Dermis blood vessel endothelial cell (primary cell): ENCODE data around the gene PAX1. TPM values are rescaled to one million over a fixed set of nuclear protein-coding genes. Genes with fewer than 3 reads are reported as not detected.

Source experiments
- DNase-seq: peaks from one replicate; pipeline ENCODE4 v3.0.0; 2010
- total RNA-seq: library from RNA; depleted of rRNA; stranded (reverse); fragments of >200 nt; gene quantifications from 2 replicates; pipeline ENCODE4 v1.2.3, GENCODE V29; 2014

Gene PAX1
- total RNA-seq, 1 donor from 2014 or later, result not detected

GRCh38 chr20:21739682-21740081 lies 34.2 kb downstream of the PAX1 start:
- DNase-seq, result no peak

DNA sequence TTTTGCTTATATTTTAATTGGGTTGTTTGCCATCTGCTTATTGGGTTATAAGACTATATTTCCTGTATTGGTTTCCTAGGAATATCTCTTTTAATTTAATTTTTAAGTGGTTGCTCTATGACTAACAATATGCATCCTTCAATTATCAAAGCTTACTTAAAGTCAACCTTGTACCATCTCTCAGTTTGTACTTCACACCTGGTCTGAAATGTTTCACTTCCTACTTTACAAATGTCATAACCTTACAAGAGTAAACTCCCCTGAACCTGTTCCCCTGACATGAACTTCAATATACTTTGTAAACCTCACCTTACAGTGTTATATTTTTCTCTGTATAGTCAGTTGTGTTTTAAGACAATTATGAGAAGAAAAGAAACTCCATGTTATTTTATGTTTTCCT lies 35.8 kb downstream of the PAX1 start:
- no peak for DNase-seq

DNA sequence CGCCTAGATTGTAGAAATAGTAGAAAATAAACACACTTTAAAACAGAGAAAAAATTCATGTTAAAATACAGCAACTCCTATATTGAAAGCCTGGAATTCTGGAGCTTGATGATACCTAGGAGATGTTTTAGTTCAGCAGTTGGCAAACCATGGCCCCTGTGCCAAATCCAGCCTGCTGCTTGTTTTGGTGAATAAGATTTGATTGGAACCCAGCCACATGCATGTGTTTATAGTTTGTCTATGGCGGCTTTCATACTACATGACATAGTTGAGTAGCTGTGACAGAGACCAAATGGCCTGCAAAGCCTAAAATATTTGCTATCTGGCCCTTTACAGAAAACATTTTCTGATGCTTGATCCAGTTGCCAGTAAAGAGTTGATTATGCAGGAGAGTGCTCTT lies 57.2 kb downstream of the PAX1 start:
- no peak for DNase-seq

DNA sequence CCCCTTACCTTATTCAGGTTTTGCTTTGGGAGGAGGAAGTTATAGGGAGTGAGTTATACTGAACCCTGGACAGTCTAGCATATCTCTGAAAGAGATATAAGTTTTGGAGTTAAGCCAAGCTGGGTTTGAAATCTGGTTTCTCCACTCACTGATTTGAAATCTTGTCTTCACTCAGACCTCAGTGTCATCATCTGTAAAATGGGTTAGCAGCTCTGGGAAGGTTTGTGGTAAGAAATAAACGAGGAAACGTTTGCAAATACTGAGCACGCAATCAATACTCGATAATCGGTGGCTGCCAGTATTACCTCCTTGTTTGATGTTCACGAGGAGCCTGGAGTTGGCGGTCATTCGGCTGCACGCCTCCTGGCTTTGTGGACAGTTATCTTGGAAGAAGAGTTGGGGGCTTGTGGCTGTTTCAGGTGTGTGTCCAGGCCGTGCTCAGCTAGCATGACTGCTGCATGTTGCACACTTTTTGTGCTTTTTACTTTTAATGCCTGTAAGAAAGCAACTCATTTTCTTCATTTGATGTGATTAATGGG lies 61.8 kb downstream of the PAX1 start:
- no peak for DNase-seq

GRCh38 chr20:21767739-21768223 lies 62.3 kb downstream of the PAX1 start:
- DNase-seq, result no peak

Other genes with a start within 250 kb of the PAX1 start
- gene NKX2-2, start 191.6 kb upstream of the PAX1 start, total RNA-seq, result not detected in 2 replicates